Uterus (tissue), 4 donors: ENCODE data around the gene DBF4. TPM values are rescaled to one million over a fixed set of nuclear protein-coding genes. Genes with fewer than 3 reads are reported as not detected.
"Not testable (repeated sequence)": the region's sequence is repeated elsewhere in the genome, so short reads cannot be mapped to it uniquely, and the experiment has no call there.

Experiments
- DNase-seq, 2 donors: peaks; one replicate each; pipeline ENCODE4 v3.0.0-alpha.2; 2019 to 2020
- H3K27ac ChIP-seq, 2 donors: fragments of 200-600 bp; sonication (generic); 1 replicate in 1 of 2; 2 replicates in 1 of 2; pipeline ENCODE4 v1.5.1; 2016 to 2018
- H3K27me3 ChIP-seq, 2 donors: fragments of 200-600 bp; sonication (generic); one replicate each; pipeline ENCODE4 v1.5.1; 2018 to 2019; ENCODE audit warnings: control low read depth in 1 of 2
- H3K36me3 ChIP-seq, 2 donors: fragments of 200-600 bp; sonication (generic); one replicate each; pipeline ENCODE4 v1.5.1; 2019; ENCODE audit warnings: control low read depth in 1 of 2
- H3K4me1 ChIP-seq, 2 donors: fragments of 200-600 bp; sonication (generic); one replicate each; pipeline ENCODE4 v1.5.1; 2018 to 2019; ENCODE audit warnings: control low read depth in 1 of 2
- H3K4me3 ChIP-seq, 2 donors: fragments of 200-600 bp; sonication (generic); 1 replicate in 1 of 2; 2 replicates in 1 of 2; pipeline ENCODE4 v1.5.1; 2018 to 2019; ENCODE audit warnings: mild to moderate bottlenecking in 1 of 2
- H3K9me3 ChIP-seq, 2 donors: fragments of 200-600 bp; sonication (generic); one replicate each; pipeline ENCODE4 v1.5.1; 2019; ENCODE audit warnings: control low read depth in 1 of 2
- CTCF ChIP-seq, 4 experiments: fragments of 200-600 bp in 2 of 4; fragments of 450-650 bp in 2 of 4; sonication (generic) in 2 of 4; IDR thresholded peaks; one replicate each; pipeline ENCODE4 v1.5.1; 2016 to 2019; ENCODE audit warnings: antibody characterized with exemption in 4 of 4, mild to moderate bottlenecking in 2 of 4, moderate library complexity in 1 of 4
- POLR2A ChIP-seq, 2 donors: fragments of 450-650 bp; IDR thresholded peaks; one replicate each; pipeline ENCODE4 v1.6.1; 2016; ENCODE audit warnings: antibody characterized with exemption in 2 of 2, mild to moderate bottlenecking in 1 of 2, moderate library complexity in 1 of 2
- intact Hi-C: fragments of 100-400 bp; cut with DNase I; formaldehyde crosslinking; loops from one replicate; pipeline ENCODE4 v1.15.1; 2023; ENCODE audit warnings: low total_unique reads
- total RNA-seq, 4 donors: library from RNA; depleted of rRNA in 3 of 4; stranded (reverse); fragments of >200 nt in 3 of 4; gene quantifications; one replicate each; pipeline versions ENCODE4 v1.1.0 to v1.2.4, GENCODE V29; 2014 to 2023
- donor health status: DM: yes; HTN: yes; CAD: no.

DBF4 gene
- total RNA-seq, 4 donors from 2014 or later: 1.3 to 27.7 (median 9.4) TPM

- no peak for DNase-seq
- Histone ChIP-seq H3K9me3 (no peaks in the 10 kb centered on the region), H3K4me3 (no peak overlapping the region), H3K36me3 (no peaks in the 10 kb centered on the region), H3K27ac (no peak overlapping the region), H3K4me1 (no peaks in the 10 kb centered on the region), H3K27me3 (no peaks in the 10 kb centered on the region)
- intact Hi-C loops: no loop called here
- TF ChIP-seq CTCF (IDR thresholded peaks at IDR 0.05) (no peak), POLR2A (IDR thresholded peaks at IDR 0.05) (no peak)
These were observed 24.0 kb upstream of the DBF4 start for GRCh38 chr7:87852306-87852705.

- no peak overlapping the region for H3K27ac ChIP-seq
- H3K36me3 ChIP-seq: no peaks in the 10 kb centered on the region
- DNase-seq: no peak
- no peaks in the 10 kb centered on the region for H3K9me3 ChIP-seq
- H3K27me3 ChIP-seq: no peaks in the 10 kb centered on the region
- no peak for TF ChIP-seq POLR2A (IDR thresholded peaks at IDR 0.05)
- no peak for TF ChIP-seq CTCF (IDR thresholded peaks at IDR 0.05)
- H3K4me3 ChIP-seq: no peak overlapping the region
- H3K4me1 ChIP-seq: no peaks in the 10 kb centered on the region
- intact Hi-C loops: no loop called here
These were observed 22.9 kb upstream of the DBF4 start for GRCh38 chr7:87853237-87853864.

GRCh38 chr7:87858417-87859100, 17.7 kb upstream of the DBF4 start:
- Histone ChIP-seq H3K9me3 (no peaks in the 10 kb centered on the region), H3K36me3 (no peaks in the 10 kb centered on the region), H3K27ac (no peak overlapping the region), H3K4me3 (no peak overlapping the region), H3K27me3 (no peaks in the 10 kb centered on the region), H3K4me1 (no peaks in the 10 kb centered on the region)
- intact Hi-C loops: no loop called here
- TF ChIP-seq CTCF (IDR thresholded peaks at IDR 0.05) (no peak), POLR2A (IDR thresholded peaks at IDR 0.05) (no peak)
- no peak for DNase-seq

- H3K4me1 ChIP-seq: no peaks in the 10 kb centered on the region
- no peaks in the 10 kb centered on the region for H3K27me3 ChIP-seq
- H3K9me3 ChIP-seq: peaks cover 0 to 24% of the 10 kb centered on the region in 2 donors
- no peak overlapping the region for H3K27ac ChIP-seq
- TF ChIP-seq POLR2A (IDR thresholded peaks at IDR 0.05): no peak
- TF ChIP-seq CTCF (IDR thresholded peaks at IDR 0.05): no peak
- H3K36me3 ChIP-seq: no peaks in the 10 kb centered on the region
- H3K4me3 ChIP-seq: no peak overlapping the region
- intact Hi-C loops: no loop called here
- no peak for DNase-seq
These were observed 10.2 kb upstream of the DBF4 start for GRCh38 chr7:87866089-87866488.

GRCh38 chr7:87866533-87866932, 9.8 kb upstream of the DBF4 start:
- H3K36me3 ChIP-seq, H3K27me3 ChIP-seq, H3K27ac ChIP-seq, H3K4me3 ChIP-seq, H3K4me1 ChIP-seq, intact Hi-C loops, DNase-seq: not testable (repeated sequence)
- peaks cover 0 to 29% of the 10 kb centered on the region in 2 donors for H3K9me3 ChIP-seq
